ENCODE measurements around the gene SLC2A10. TPM values are rescaled to one million over a fixed set of nuclear protein-coding genes. Genes with fewer than 3 reads are reported as not detected.

SLC2A10 gene
- total RNA-seq, 1 experiment from 2014 or later, result 4.2 TPM

GRCh38 chr20:46779831-46780230, 70.4 kb downstream of the SLC2A10 start:
- Histone ChIP-seq H3K4me3 (ENCODE audit: low read depth, low read length) (no peak overlapping the region), H3K36me3 (ENCODE audit: control insufficient read depth, insufficient read depth, low read length) (no peaks in the 10 kb centered on the region), H3K9me3 (peaks cover 8% of the 10 kb centered on the region; the same call in 1 of the 2 replicates), H3K27me3 (replicated peaks; ENCODE audit: control insufficient read depth, insufficient read depth, low read length) (no peaks in the 10 kb centered on the region), H3K4me1 (no peaks in the 10 kb centered on the region)
- no peaks in the 10 kb centered on the region for H3K36me3 Mint-ChIP-seq (ENCODE audit: insufficient read depth, unreplicated experiment)
- no peak for DNase-seq
- BruUV-seq (replicated peaks), result no TSS peak
- TF ChIP-seq CTCF (IDR thresholded peaks at IDR 0.05; ENCODE audit: insufficient read depth in 1 of 2, low read depth in 1 of 2, low read length in 1 of 2, severe bottlenecking in 1 of 2, unreplicated experiment in 1 of 2), result no peak
- H3K27ac Mint-ChIP-seq (ENCODE audit: unreplicated experiment), result no peak overlapping the region
- intact Hi-C loops (cut with micrococcal nuclease; ENCODE audit: unreplicated experiment), result no loop called here
- no peak overlapping the region for H3K4me3 Mint-ChIP-seq (ENCODE audit: unreplicated experiment)
- no peaks in the 10 kb centered on the region for H3K4me1 Mint-ChIP-seq (ENCODE audit: low read depth, unreplicated experiment)
- ChIA-PET POLR2A (no interaction called here), CTCF (no interaction called here)
- peaks cover 5% of the 10 kb centered on the region for H3K27me3 Mint-ChIP-seq (ENCODE audit: insufficient read depth, unreplicated experiment)
- peaks cover 10% of the 10 kb centered on the region for H3K9me3 Mint-ChIP-seq (ENCODE audit: unreplicated experiment)

- intact Hi-C loops (cut with micrococcal nuclease; ENCODE audit: unreplicated experiment), result no loop called here
- TF ChIP-seq CTCF (IDR thresholded peaks at IDR 0.05; ENCODE audit: insufficient read depth in 1 of 2, low read depth in 1 of 2, low read length in 1 of 2, severe bottlenecking in 1 of 2, unreplicated experiment in 1 of 2), result no peak
Measured at GRCh38 chr20:46784436-46785127, 75.1 kb downstream of the SLC2A10 start.

More at GRCh38 chr20:46784436-46785127, 75.1 kb downstream of the SLC2A10 start:
- peaks cover 14% of the 10 kb centered on the region; the same call in 1 of the 2 replicates for H3K9me3 ChIP-seq
- Mint-ChIP-seq H3K27ac (ENCODE audit: unreplicated experiment) (no peak overlapping the region), H3K9me3 (ENCODE audit: unreplicated experiment) (no peaks in the 10 kb centered on the region), H3K36me3 (ENCODE audit: insufficient read depth, unreplicated experiment) (no peaks in the 10 kb centered on the region), H3K27me3 (ENCODE audit: insufficient read depth, unreplicated experiment) (peaks cover 6% of the 10 kb centered on the region), H3K4me1 (ENCODE audit: low read depth, unreplicated experiment) (no peaks in the 10 kb centered on the region), H3K4me3 (ENCODE audit: unreplicated experiment) (no peak overlapping the region)
- H3K4me3 ChIP-seq (ENCODE audit: low read depth, low read length), result no peak overlapping the region
- no peak for DNase-seq
- H3K4me1 ChIP-seq, result no peaks in the 10 kb centered on the region
- ChIA-PET CTCF (no interaction called here), POLR2A (no interaction called here)
- H3K27me3 ChIP-seq (replicated peaks; ENCODE audit: control insufficient read depth, insufficient read depth, low read length), result no peaks in the 10 kb centered on the region; the same call in 1 of the 2 replicates
- no TSS peak for BruUV-seq (replicated peaks)
- H3K36me3 ChIP-seq (ENCODE audit: control insufficient read depth, insufficient read depth, low read length), result no peaks in the 10 kb centered on the region

Other genes starting within 250 kb of the SLC2A10 start
- not detected in 2 replicates for gene ZNF334, start 196.1 kb upstream of the SLC2A10 start, total RNA-seq (2022)
- not detected in 2 replicates for gene OCSTAMP, start 159.0 kb upstream of the SLC2A10 start, total RNA-seq (2022)
- gene SLC13A3, start 58.2 kb upstream of the SLC2A10 start, total RNA-seq (2022), result 0.30 and 0.39 TPM in 2 replicates
- 20.3 and 22.7 TPM in 2 replicates for gene TP53RK, start 20.2 kb upstream of the SLC2A10 start, total RNA-seq (2022)
- gene EYA2, start 185.2 kb downstream of the SLC2A10 start, total RNA-seq (2022), result 0.25 and 0.30 TPM in 2 replicates